Activated gamma-delta T cell treated with Interleukin-2 at 50 U/mL for 16 hours (primary cell): ENCODE data around the gene C4B.
"Not testable (repeated sequence)": the region's sequence is repeated elsewhere in the genome, so short reads cannot be mapped to it uniquely, and the experiment has no call there.

Experiments
- DNase-seq: peaks from one replicate; pipeline ENCODE4 v3.0.0-alpha.2; 2020

C4B gene

DNA sequence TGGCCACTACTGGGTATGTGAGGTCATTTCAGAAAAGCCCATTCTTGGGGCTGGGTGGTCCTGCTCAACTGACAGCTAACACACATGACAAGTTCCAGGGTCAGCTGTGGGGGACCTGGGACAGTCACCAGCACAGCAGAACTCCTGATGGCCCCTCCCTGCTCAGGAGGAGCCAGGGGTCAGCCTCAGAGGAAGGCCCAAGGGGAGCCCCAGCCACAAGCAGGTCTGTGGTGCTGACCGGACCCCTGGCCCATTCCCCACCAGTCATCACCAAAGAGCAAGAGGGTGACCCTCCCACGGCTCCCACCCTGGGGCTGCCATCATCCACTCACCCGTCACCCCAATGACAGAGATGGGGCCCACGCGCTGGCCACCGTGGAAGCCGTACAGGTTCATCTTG lies 41.7 kb downstream of the C4B start:
- no peak for DNase-seq

DNA sequence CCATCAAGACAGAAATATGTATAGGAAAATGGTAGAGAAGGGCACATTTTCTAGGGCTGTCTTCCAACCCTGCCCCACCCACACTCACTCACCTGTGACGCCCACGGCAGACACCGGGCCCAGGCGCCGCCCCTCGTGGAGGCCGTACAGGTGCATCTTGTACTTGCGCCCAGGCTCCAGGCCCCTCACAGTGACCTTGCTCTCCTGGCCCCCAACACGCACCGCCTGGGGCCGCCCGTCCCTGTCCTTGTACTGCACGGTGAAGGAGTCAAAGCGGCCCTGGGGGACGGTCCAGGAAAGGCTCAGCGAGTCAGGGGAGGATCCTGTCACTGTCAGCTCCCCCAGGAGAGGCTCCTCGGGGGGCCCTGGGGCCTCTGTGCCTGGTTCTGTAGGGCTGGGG lies 43.4 kb downstream of the C4B start:
- no peak for DNase-seq

DNA sequence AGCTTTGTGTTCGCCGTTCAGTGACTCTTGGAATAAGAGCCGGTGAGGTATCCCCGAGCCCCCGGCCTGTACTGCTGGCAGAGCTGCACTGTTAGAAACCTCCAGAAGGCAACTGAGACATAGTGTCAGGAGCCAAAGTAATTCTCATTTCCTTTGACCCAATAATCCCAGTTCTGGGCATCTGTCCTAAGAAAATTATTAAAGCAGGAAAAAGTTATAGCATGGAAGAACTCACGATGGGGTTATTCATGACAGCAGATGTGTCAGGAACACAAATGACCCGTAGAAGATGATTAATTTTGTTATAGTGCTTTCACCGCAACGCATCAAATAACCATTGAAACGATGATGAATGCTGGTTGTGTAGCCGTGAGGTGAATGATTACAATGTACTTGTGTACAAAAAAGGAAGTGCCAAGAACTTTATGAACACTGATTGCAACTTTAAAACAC lies 43.9 kb downstream of the C4B start:
- no peak for DNase-seq

DNA sequence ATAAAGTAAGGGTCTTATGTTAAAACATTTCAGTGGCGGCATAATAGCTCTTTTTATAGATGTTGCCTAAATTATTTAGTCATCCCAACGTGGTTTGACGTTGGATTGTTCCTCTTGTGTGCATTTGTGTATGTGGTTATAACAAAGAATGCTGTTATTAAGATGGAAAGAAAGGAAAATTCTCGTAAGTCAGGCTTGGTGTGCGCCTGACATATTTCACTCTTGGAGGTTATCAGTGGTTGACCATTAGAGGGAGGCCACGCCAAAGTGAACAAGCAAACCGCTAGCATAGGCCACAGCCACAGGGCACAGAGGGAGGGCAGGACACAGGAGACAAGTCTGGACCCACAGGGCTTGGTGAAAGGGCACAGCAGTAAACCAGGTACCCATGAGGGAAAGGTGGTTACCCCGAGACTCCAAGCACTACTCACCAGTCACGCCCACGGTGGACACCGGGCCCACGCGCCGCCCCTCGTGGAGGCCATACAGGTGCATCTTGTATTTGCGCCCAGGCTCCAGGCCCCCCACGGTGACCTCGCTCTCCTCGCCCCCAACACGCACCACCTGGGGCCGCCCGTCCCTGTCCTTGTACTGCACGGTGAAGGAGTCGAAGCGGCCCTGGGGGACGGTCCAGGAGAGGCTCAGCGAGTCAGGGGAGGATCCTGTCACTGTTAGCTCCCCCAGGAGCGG lies 46.5 kb downstream of the C4B start:
- DNase-seq: no peak

DNA sequence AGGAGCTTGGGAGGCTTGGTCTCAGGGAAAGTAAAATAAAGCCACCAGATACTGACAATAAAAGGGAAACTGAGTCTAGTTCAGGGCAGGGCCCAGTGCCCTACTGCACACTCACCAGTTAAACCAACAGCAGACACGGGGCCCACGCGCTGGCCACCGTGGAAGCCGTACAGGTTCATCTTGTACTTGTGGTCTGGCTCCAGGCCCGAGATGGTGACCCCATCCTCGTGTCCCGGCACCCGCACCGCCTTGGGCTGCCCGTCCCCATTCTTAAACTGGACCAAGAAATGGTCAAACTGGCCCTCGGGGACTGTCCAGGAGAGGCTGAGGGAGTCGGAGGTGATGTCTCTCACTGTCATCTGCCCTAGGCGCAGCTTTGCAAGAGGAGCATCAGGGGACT lies 50.1 kb downstream of the C4B start:
- DNase-seq: no peak

DNA sequence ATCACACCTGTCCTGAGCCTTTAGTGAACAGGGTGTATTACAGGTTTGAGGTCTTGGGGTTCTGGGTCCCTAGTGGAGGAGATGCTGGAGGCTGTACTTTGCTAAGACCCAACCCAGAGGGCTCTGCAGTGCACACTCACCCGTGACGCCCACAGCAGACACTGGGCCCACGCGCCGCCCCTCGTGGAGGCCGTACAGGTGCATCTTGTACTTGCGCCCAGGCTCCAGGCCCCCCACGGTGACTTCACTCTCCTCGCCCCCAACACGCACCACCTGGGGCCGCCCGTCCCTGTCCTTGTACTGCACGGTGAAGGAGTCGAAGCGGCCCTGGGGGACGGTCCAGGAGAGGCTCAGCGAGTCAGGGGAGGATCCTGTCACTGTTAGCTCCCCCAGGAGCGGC lies 52.9 kb downstream of the C4B start:
- DNase-seq: not testable (repeated sequence)

DNA sequence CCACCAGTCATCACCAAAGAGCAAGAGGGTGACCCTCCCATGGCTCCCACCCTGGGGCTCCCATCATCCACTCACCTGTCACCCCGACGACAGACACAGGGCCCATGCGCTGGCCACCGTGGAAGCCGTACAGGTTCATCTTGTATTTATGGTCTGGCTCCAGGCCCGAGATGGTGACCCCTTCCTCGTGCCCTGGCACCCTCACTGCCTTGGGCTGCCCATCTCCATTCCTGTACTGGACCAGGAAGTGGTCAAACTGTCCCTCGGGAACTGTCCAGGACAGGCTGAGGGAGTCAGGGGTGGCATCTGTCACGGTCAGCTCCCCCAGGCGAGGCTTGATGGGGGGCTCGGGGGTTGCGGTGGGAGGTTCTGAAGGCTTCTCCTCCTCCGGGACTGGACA lies 53.7 kb downstream of the C4B start:
- DNase-seq: not testable (repeated sequence)

DNA sequence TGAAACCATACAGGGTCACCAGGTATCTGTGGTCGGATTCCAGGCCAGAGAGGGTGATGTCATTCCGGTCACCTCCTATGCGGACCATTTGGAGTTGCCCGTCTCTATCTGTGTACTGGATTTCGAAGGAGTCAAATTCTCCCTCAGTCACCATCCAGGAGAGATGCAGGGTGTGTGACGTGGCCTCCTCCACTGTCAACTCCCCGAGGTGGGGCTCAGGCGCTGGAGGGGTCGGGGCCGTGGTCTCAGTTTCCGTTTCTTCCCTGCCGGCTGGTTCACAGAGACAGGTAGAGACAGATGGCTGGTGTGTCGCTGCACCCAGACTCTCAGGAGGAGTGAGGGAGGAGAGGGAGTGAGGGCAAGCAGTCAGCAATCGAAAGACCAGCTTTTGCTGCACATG lies 54.3 kb downstream of the C4B start:
- DNase-seq: no peak

DNA sequence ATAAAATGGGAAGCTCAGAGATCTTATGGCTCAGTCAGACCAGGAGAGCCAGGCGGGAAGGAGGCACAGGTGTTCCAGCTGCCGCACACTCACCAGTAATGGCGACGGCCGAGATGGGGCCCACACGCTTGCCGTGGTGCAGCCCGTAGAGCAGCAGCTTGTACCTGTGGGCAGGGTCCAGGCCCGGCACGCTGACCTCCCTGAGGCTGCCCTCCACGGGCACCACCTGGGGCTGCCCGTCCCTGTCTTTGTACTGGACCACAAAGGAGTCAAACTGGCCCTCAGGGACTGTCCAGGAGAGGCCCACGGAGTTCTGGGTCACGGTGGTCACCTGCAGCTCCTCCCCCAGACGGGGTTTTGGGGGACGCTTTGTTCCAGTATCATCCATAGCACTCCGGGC lies 54.9 kb downstream of the C4B start:
- DNase-seq: no peak

DNA sequence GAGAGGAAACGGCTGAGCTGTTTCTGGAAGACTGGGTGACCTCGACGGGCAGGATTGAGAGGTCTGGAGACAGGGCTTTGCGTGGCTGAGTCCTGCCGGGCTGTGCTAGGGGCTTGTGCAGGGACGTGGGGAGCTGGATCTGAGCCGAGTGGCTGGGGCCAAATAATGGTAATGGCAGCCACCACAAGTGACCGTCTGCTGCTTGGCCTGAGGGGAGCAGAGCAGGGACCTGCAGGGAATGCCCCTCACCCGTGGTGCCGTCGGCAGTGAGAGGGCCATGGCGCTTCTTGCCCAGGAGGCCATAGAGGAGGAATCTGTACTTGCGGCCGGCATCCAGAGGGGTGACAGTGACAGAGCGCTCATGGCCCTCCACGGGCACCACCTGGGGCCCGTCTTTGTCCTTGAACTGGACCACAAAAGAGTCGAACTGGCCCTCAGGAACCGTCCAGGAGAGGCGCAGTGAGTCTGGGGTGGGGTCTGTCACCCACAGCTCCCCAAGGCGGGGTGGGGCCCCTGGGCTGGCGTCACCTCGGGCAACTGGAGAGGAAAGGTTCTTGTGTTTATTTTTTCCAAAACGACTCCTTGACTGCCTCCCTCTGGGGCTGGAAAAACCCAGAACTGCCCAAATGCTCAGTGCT lies 55.4 kb downstream of the C4B start:
- no peak for DNase-seq

DNA sequence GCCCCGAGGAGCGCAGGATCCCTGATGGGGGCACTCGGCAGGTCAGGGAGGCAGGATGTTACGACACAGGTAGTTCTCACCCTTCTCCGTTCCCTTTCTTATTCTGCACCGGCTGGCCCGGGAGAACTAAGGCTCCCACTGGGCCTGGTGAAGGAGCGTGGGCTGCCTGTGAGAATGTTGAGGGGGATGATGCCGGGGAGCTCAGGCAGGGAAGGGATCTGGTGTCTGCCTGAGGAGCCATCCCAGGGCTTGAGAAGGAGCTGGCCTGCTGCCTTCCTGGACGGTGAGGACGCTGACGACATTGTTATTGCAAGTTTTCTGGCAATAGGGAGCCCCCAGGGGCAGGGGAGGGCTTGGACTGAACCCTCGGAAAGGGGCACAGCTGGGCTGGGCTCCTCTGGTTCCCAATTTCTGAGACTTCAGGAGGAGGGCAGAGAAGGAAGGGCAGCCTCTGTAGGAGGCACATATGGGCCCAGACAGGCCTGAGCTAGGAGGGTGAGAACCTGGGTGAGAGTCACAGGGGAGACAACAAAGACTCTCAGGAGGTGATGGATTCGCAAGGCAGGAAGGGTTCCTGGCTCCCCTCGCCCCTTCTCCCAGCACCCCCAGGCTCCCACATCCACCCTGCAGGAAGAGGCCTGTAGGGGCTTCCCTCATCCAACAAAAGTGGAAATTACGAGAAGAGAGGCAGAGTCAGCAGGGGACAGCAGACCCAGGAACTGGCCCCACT lies 56.4 kb downstream of the C4B start:
- no peak for DNase-seq

DNA sequence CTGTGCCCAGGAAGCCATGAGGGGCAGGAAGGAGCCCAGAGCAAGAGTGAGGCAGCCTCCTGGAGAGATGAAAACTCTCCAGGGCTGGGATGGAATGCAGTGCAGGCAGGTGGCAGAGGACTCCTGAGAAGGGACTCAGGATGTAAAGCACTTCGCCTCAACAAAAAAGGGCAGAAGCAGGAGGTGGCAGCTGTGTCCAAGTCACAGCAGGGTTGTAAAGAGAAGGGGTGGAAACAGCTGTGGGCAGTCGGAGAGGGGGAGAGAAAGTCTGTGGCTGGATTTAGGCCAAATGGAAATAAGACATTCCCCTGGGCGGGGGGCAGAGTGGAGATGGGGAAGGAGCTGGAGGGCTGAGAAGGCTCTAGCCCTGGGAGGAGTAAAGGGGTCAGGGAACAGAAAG lies 58.5 kb downstream of the C4B start:
- no peak for DNase-seq

DNA sequence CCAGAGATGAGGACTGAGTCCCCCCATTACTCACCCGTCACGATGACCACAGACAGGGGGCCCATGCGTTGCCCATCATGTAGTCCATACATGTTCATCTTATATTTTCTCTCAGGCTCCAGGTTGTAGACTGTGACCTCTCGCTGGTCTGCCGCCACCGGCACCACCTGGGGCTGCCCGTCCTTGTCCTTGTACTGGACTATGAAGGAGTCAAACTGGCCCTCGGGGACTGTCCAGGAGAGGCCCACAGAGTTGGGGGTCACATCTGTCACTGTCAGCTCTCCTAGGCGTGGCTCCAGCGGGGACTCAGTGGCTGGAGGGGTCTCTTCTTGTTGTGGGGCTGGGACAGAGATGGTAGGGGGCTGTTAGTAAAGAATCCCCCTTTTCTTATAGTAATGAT lies 59.0 kb downstream of the C4B start:
- DNase-seq: no peak

DNA sequence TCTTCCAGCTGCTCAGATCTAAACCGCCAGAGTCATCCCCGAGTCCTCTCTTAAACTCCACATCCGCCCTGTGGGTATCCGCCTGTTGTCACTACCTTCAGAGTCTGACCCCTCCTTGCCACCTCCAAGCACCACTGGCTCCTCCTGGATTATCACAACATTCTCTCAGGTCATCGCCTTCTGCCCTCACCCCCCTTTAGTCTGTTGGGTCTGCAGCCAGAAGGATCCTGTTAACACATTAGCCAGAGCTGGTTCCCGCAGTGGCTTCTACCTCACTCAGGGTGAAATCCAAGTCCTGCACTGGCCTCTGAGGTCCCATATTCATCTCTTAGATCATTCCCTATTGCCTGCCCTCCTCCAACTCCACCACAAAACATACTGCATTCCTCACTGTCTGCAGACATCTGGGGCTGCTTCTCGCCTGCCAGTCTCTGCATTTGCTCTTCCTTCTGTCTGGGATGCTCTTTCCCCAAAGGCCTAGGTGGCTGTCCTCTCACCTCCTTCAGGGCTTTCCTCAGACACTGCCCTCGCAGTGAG lies 60.5 kb downstream of the C4B start:
- no peak for DNase-seq

DNA sequence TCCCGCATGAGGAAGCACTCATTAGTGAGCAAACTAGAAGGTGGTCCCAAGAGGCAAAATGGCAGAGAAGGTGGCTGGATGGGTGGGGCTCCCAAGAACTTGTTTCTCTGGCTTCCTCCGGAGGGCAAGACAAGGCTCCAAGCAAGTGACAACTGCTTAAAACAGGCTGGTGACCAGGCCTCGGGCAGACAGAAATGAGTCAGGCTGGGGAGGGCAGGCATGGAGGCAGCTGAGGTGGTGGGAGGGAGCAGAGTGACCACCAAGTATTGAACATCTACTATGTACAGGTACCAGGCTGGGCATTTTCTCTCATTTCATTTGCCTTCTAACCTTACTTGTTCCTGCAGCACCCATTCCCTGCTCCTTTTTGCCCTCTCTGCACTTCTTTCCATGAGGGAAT lies 61.2 kb downstream of the C4B start:
- DNase-seq: no peak

DNA sequence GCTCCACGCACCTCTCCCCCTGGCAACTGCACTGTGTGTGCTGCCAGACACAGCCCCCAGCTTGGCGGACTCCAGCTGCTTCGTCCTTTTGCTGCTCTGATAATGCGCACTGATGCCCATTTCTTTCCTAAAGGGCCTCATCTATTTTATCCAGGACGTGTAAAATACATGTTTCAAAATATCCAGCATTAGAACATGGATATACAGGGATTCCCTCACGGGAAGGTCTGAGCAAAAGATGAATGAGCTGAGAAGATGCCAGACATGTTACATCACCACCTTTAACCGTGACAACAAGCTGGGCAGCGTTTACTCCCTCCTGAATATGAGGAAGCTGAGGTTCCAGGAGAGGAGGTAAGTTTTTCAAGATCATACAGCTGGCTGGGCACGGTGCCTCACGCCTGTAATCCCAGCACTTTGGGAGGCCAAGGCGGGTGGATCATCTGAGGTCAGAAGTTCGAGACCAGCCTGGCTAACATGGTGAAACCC lies 61.8 kb downstream of the C4B start:
- no peak for DNase-seq

DNA sequence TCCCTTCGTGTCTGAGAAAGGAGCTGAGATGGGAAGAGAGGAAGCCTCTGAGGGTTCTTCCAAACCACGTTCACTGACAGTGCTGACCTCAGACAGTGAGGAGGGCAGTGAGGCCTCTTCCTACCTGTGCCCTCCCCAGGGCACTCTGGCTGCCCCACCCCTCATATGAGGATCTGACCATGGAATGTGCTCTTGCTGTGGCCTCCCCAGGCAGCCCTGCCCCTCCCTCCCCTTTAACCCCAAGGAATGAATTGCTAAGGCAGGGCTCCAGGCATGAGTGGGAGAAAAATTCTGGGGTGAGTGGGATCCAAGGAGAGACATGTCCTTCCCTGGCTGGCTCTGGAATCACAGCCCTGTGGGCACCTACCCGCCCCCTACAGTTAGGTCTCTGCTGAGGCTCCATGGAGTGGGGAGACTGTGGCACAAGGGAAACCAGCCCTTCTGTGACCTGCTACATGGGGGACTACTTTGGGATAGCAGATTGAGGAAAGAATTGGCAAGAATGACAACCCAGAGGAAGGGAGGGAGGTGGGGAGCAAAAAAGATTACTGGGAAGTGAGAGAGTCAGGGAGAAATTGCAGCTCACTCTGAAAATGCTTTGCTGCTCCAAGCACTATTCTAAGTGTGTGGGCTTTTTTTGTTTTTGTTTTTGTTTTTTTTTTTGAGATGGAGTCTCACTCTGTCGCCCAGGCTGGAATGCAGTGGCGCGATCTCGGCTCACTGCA lies 65.1 kb downstream of the C4B start:
- DNase-seq: no peak

DNA sequence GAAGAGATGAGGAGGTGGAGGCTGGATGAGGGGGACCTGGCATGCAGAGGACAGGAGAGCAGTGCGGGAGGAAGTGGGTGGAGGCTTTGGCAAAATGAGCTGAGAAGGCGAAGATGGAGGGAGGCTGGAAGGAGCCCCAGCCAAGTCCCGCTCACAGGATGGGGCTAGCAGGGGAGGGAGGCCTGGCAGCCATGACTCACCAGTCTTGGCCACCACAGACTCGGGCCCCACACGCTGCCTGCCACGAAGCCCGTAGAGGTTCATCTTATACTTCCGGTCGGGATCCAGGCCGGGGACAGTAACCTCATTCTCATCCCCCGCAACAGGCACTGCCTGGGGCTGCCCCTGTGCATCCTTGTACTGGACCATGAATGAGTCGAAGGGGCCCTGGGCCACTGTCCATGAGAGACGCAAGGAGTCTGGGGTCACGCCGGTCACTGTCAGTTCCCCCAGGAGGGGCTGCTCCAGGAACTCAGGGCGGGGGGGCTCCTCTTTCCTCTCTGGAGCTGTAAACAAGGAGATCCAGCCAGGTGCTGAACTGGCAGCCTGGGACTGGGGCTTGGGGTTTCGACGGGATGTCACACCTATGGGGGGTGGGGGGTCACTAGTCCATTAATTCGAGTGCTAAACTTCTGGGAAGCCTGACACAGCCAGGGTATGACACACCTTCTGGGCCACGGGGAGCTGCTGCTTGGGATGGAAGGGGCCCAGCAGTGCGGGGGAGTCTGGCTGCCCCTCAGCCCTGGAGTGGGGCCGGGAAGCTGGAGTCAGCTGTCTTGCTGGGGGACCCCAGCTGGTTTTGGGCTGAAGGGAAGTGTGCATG lies 66.8 kb downstream of the C4B start:
- no peak for DNase-seq

DNA sequence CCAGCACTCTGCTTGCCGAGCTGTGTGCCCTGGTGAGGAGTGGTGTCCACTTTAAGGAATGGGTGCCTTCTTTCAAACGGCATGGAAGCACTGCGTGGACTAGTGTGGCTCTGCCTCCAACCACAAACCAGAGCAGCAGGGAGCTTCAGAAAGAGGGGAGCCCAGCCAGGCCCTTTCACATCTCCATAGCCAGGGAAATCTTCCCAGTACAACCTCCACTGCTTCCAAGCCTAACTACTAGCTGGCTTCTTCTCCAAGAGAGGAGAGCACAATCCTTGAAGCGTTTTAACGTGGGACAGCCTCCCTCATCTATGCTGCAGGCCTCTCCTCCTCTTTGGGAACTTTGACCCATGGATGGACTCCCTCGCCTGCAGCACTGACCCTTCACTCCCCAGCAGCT lies 67.9 kb downstream of the C4B start:
- no peak for DNase-seq

DNA sequence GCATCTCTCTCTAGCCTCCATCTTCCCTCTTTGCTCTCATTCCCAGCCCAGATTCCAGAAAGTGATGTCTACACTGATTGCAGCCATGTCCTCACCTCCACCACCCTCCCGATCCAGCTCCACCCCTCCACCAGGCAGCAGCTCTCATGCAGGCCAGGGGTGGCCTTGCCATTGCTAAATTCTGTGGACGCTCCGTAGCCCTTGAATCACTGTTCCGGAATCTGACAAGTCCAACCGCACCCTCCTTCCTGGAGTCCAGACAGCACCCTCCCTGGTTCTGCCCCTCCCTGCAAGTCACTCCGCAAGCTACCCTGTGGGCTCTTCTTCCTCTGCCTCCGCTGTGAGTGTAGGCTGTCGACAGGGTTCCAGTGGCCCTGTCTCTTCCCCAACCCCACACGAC lies 68.3 kb downstream of the C4B start:
- DNase-seq: no peak

DNA sequence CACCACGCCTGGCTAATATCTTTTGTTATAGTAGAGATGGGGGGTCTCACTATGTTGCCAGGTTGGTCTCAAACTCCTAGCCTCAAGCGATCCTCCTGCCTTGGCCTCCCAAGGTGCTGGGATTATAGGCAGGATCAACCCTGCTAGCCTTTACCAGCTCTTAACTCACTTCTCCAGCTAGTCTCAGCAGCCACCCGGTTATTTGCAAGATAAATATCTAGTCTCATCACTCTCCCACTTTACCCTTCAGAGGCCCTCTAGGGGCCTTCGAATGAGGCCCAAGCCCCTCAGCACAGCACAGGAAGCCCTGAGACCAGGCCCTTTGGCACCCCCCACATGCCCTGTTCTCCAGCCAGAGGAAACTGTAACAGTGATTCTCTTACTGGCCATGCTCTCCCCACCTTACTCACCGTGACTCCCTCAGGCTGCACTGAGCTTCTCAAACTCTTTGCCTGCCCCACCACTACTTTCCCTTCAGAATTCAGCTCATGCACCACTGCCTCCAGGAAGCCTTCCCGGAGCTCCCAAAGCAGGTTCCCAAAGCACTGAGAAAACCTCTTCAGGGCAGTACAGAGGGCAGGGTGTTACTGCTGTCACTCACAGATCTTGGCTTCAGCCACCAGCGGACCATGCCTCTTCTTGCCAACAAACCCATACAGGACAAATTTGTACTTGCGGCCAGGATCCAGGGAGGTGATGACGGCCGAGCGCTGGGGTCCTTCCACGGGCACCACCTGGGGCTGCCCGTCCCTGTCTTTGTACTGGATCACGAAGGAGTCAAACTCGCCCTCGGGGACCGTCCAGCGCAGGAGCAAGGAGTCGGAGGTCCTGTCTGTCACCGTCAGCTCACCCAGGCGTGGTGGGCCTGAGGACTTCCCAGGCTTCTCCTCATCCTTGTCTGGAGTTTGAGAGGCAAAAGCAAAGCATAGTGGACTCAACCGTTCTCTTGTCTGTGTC lies 69.5 kb downstream of the C4B start:
- DNase-seq: no peak
